Ramos (cell line): ENCODE data around the gene DOC2B.
"Not testable (repeated sequence)": the region's sequence is repeated elsewhere in the genome, so short reads cannot be mapped to it uniquely, and the experiment has no call there.

Experiments
- in situ Hi-C: fragments of 300-500 bp; cut with MboI; formaldehyde crosslinking; loops from one replicate; pipeline ENCODE4 v1.14.3; 2022; ENCODE audit warnings: low sequenced_read_pairs; ENCODE audit not compliant: unreplicated experiment

Gene DOC2B

GRCh38 chr17:213286-214105 lies 32.0 kb upstream of the DOC2B start:
- in situ Hi-C loops: no loop called here

DNA sequence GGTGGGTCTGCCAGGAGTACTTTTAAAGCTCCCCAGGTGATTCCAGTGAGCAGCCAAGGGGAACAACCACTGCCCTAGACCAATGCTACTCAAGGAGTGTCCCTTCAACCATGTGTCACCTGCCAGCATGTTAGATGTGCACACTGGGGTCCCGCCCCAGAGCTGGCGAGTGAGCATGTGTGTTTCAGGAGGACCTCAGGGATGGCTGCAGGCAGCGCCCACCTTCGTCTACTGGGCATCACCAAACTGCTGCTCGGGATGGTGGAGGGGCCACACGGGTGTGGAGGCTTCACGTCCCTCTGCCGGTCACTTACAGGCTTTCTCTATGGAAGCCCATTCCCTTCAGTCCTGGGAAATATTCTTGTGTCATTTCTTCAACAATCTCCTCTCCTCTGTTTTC lies 29.0 kb upstream of the DOC2B start:
- in situ Hi-C loops: no loop called here

DNA sequence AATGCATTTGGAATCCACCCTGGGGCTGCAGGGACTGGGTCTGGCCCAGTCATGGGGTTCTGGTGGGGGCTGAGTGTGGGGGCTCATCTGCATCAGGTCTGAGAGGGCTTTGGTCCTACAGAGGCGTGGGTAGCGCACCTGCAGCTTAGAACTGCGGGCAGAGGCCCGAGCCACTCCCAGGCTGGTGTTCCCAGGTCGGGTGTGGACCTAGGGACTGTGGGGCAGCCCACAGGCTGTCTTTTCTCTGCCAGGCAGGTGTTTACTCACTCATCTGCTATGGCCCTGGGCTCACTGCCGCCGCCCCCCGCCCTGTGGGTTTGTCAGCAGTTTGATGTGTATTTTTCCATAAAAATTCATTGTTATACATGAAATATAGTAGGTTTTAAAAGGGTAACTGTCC lies 27.0 kb upstream of the DOC2B start:
- in situ Hi-C loops: no loop called here

GRCh38 chr17:207775-208174 lies 26.3 kb upstream of the DOC2B start:
- in situ Hi-C loops: no loop called here

DNA sequence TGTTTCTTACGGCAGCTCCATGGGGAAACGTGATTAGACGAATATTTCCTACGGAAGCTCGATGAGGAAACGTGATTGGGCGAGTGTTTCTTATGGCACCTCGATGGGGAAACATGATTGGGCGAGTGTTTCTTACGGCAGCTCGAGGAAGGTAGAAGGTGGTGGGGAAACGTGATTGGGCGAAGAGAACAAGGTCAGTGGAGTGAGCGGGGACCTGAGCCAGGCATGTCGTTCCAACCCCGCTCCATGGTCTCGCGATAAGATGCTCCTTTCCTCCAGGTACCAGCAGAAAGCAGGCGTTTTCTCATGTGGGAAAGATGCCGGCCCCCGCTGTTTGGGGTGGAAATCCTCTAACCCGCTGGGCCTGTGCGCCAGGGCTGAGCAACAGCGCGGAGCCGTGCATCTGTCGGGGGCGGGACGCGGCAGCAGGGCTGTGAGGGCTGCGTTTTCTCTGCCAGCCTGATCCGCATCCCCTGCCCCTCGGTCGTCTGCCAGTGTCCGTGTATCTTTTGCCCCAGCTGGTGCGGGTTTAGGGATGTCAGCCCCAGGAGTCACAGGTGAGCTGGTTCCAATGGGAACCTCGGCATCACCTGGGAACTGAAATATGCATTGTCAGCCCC lies 25.6 kb upstream of the DOC2B start:
- in situ Hi-C loops: no loop called here

GRCh38 chr17:206484-206883 lies 25.0 kb upstream of the DOC2B start:
- in situ Hi-C loops: not testable (repeated sequence)

GRCh38 chr17:205817-206216 lies 24.4 kb upstream of the DOC2B start:
- in situ Hi-C loops: no loop called here

DNA sequence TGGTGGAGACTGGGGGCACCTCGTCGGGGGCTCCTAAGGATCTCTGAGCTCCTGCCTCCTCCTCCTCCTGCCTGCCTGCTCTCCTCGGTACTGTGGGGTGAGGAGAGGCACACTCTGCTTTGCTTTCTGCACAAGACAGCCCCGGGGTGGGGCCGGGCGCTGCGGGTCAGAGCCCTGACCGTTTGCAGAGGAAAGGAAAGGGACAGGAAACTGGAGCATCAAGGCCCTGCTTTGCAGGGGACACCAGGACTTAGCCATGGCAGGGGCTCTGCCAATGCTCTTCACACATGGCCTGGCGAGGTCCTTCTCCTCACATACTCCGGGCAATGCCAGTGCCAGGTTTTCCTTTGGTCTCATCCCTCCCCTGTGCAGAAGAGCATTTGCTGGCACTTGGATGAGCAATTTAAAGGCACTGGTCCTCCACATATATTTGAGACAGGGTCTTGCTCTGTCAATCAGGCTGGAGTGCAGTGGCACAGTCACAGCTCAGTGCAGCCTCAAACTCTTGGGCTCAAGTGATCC lies 23.8 kb upstream of the DOC2B start:
- in situ Hi-C loops: no loop called here

DNA sequence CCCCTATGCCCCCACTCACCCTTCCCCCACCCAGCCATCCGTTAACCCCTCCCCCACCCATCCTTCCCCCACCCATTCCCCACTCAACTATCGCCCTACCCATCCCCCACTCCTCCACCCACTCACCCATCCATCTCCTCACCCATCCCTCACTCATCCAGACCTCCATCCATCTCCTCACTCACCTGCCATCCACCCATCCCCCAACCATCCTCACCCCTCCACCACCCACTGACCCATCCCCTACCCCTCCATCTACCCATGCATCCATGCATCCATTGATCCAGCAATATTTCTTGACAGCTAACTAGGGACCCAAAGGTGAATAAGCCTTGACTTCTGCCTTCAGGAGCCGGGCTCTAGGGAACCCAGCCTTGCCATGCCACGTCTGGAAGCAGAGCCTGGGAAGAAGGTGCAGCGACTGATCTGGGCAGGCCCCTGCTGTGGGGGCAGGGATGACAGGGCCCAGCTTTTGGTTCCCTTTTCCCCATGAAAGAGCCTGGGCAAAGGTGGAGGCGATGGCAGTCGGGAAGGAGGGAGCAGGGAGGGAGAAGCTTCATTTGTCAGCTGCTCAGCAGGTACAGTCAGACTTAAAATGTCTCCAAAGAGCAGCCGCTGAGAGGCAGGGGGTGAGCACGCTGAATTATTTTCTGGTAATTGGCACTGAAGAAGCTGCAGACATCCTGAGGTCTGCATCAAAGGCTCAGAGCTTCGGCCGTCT lies 23.1 kb upstream of the DOC2B start:
- in situ Hi-C loops: no loop called here

GRCh38 chr17:202501-202951 lies 21.1 kb upstream of the DOC2B start:
- in situ Hi-C loops: no loop called here

DNA sequence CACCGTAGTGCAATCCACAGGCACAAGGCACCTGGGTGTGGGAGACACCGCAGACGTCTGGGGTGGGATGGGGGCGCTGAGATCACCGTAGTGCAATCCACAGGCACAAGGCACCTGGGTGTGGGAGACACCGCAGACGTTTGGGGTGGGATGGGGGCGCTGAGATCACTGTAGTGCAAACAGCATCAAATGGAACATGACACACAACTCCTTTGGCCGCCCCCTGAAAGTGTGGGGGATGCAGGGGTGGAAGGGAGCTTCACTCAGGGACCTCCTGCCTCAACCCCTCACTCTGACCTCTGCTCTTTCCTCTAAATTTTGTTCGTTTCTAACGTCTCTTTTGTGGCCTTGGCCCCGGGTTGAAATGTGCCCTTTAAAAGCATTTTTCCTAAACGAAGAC lies 20.3 kb upstream of the DOC2B start:
- in situ Hi-C loops: not testable (repeated sequence)

GRCh38 chr17:201257-201656 lies 19.8 kb upstream of the DOC2B start:
- in situ Hi-C loops: not testable (repeated sequence)

GRCh38 chr17:200586-200985 lies 19.1 kb upstream of the DOC2B start:
- in situ Hi-C loops: no loop called here

DNA sequence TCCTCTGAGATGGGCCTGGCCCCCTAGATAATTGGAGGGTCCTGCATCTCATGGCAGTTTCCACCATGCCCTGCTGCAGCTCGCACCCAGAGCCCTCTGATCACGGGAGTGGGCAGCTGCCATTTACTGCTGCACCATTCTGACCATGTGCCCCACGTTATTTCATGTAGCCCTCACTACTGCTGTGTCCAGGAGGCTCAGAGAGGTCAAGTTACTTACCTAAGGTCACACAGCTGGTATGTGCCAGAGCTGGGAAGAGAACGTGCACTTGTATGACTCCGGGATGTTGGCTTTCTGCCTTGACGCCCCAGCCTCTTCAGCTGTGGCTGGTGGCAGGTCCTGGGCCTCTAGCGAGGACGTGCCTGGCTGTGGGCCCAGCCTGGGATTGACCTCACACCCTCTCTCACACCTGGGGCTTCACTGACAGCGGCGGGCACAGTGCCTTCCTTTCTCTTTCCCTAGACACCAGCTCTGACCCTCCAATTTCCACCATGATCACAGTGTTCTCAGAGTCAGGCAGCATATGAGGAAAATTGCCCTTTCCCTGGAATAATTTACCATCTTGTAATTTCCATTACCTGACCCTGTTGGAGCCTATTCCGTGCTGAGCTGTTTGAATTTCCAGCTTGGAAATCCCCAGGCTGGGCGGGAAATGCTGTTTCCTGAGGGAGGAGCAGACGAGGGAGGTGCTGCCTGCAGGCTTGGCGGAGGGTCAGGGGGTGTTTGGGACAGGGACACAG lies 18.5 kb upstream of the DOC2B start:
- in situ Hi-C loops: no loop called here

GRCh38 chr17:199191-199604 lies 17.7 kb upstream of the DOC2B start:
- in situ Hi-C loops: no loop called here

DNA sequence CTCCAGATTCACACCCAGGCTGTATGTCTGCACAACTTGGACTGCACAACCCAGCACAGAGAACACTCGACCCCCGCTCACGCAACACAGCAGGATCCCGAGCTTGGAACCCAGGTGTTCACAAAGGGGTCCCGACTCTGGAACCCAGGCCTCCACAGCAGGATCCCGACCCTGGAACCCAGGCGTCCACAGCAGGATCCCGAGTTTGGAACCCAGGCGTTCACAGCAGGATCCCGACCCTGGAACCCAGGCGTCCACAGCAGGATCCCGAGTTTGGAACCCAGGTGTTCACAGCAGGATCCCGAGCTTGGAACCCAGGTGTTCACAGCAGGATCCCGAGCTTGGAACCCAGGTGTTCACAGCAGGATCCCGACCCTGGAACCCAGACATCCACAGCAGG lies 16.8 kb upstream of the DOC2B start:
- in situ Hi-C loops: not testable (repeated sequence)

GRCh38 chr17:197352-197751 lies 15.9 kb upstream of the DOC2B start:
- in situ Hi-C loops: no loop called here

DNA sequence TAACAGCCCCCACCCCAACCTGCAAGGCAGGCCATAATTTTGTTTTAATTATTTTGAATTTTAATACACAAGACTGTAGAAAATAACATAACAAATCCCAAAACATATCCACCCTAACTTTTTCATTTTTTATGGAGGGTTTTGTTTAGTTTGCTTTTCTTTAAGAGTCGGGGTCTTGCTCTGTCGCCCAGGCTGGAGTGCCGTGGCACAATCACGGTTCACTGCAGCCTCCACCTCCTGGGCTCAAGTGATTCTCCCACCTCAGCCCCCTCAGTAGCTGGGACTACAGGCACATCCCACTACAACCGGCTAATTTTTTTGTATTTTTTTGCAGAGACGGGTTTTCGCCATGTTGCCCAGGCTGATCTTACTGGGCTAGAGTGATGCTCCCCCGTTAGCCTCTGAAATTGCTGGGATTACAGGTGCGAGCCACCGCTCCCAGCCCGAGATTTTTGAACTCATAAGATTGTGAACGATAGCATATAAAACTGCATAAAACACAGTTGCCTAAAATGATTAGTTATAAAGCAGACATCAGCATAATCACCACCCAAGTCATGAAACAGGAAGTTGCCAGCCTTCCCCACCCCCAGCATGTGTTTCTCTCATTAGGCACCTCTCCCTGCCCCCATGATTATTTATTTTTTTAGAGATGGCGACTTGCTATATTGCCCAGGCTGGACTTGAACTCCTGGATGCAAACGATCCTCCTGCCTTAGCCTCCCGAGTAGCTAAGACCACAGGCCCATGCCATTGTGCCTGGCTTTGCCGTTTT lies 13.6 kb upstream of the DOC2B start:
- in situ Hi-C loops: no loop called here
